Measurements from ENCODE around the gene HUNK.

DNA sequence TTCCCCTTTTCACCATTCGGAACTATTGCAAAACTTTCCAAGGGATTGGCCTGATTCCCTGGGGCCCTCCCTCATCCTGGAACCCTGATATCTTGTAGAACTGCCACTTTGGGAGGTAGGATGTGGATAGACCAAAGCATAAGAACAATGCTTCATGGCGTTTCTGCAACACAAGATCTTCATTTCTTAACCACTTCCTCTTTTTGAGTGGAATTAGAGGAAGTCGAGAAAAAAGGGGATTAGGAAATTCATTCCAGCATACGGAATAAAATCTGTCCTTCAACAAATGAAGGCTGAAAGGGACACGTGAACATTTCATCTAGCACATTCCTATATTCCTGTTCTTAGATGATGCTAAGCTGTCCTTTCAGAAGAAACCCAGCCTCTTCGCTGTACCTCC is 149.3 kb downstream of the HUNK start:
- no peak for TF ChIP-seq EZH2 (IDR thresholded peaks at IDR 0.05; ENCODE audit: insufficient read depth, poor library complexity, severe bottlenecking)
- TF ChIP-seq EZH2phosphoT487 (IDR thresholded peaks at IDR 0.05; ENCODE audit: insufficient read depth, low read depth) = no peak
